GM21423 (cell line): Measurements from ENCODE around the gene NLRX1.
A peak's percentile ranks its signal among the peaks of the same experiment; 100 is the strongest.
"Not testable (repeated sequence)": the region's sequence is repeated elsewhere in the genome, so short reads cannot be mapped to it uniquely, and the experiment has no call there.

Experiments used
- ATAC-seq: cut with Tn5 transposase; IDR thresholded peaks from one replicate; pipeline ENCODE4 v1.9.1; 2021; ENCODE audit warnings: mild to moderate bottlenecking, moderate library complexity; ENCODE audit not compliant: unreplicated experiment

NLRX1 gene

GRCh38 chr11:119206511-119207414 lies 38.2 kb downstream of the NLRX1 start:
- peak; percentile 19 for ATAC-seq

- no peak for ATAC-seq
Observed at GRCh38 chr11:119207415-119207960, 39.0 kb downstream of the NLRX1 start.

DNA sequence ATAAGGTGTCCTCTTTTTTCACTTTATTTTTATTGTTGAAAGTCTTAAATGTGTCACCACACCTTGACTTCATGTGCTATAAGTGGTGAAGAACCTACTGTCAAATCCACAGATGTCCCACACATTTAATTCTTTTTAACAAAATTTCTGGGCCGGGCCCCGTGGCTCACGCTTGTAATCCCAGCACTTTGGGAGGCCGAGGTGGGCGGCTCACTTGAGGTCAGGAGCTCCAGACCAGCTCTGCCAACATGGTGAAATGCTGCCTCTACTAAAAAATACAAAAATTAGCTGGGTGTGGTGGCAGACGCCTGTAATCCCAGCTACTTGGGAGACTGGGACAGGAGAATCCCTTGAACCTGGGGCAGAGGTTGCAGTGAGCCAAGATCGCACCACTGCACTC lies 40.7 kb downstream of the NLRX1 start:
- ATAC-seq: no peak

GRCh38 chr11:119210050-119210449 lies 41.5 kb downstream of the NLRX1 start:
- ATAC-seq: no peak

DNA sequence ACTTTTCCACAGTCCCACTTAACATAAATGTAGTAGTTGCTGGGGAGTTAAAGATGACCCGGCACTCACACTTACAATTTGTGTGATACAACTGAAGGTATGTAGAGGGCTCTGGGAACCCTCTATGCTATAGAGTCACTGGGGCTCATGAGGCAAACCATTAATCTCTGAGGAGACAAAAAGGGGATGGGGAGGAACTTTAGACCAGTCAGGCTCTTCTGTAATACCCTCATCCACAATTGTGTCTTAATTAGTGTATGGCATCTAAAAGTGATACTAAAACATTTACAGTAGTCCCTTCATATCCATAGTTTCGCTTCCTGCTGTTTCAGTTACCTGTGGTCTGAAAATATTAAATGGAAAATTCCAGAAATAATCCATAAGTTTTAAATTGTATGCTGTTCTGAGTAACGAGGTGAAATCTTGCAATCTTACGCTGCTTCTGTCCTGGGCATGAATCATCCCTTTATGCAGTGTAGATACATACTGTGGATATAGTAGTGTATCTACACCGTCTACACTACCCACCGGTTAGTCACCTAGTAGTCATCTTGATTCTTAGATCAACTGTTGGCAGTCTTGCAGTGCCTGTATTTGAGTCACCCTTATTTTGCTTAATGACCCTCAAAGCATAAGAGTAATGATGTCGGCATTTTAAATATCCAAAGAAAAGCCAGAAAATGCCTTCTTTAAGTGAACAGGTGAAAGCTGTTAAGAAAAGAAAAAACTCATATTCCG lies 49.8 kb downstream of the NLRX1 start:
- no peak for ATAC-seq

- no peak for ATAC-seq
Observed at GRCh38 chr11:119222308-119222707, 53.8 kb downstream of the NLRX1 start.

DNA sequence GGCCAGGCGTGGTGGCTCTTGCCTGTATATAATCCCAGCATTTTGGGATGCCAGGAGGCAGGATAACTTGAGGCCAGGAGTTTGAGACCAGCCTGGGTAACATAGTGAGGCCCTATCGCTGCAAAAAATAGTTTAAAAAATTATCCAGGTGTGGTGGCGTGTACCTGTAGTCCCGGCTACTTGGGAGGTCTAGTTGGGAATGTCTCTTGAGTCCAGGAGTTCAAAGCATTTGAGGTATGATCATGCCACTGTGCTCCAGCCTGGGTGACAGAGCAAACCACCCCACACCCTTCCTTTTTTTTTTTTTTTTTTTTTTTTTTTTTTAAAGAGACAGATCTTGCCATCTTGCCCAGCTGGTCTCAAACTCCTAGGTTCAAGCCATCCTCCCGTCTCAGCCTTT lies 54.4 kb downstream of the NLRX1 start:
- ATAC-seq: no peak

DNA sequence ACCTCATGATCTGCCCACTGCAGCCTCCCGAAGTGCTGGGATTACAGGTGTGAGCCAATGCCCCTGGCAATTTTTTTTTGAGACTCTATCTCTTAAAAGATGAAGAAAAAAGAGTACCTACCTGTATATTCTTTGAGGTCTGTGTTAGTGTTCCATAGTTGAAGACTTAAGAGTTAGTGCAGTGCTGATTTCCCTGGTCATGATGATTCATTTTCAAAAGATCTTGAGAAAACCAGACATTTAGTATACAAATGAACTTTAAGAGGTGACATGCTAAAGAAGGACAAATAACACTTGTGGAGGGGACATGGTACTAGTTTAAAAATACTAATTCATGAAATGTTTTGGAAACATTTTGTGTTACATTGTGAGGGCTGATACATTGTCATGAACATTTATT lies 55.3 kb downstream of the NLRX1 start:
- ATAC-seq: no peak

GRCh38 chr11:119228535-119229287 lies 60.2 kb downstream of the NLRX1 start:
- not testable (repeated sequence) for ATAC-seq

DNA sequence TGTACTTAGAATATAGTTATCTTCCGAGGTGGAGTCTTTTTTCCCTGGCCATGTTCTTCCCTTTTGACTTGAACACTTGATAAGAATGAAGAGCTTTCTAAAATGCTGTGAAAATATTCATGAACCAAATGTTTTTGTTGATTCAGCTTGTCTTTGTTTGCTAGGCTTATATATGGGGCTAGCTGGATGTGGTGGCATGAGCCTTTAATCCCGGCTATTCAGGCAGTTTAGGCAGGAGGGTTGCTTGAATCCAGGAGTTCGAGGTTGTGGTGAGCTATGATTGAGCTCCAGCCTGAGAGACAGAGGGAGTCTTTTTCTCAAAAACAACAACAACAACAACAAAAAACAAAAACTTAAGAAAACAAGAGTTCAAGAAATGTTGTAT lies 60.8 kb downstream of the NLRX1 start:
- no peak for ATAC-seq

- ATAC-seq: no peak
Observed at GRCh38 chr11:119229741-119230140, 61.2 kb downstream of the NLRX1 start.
